Panc1 (cell line): ENCODE measurements around the gene CRB2. TPM values are rescaled to one million over a fixed set of nuclear protein-coding genes. Genes with fewer than 3 reads are reported as not detected.

ENCODE experiments used
- ATAC-seq: fragments of 200-7000 bp; cut with Tn5 transposase; 2 replicates; pipeline ENCODE4 v1.9.1; 2020; ENCODE audit warnings: mild to moderate bottlenecking, moderate library complexity
- BruUV-seq: library from RNA; stranded (reverse); fragments of 400-500 nt; replicated peaks from 2 replicates; lab custom pipeline; 2021; lab: Mats Ljungman, UMichigan
- CTCF ChIA-PET: fragments of 300-600 bp; sonication (Branson Sonifier 250); formaldehyde crosslinking; loops from one replicate; lab custom pipeline; 2022; ENCODE audit warnings: antibody characterized with exemption; lab: Charles Lee
- POLR2A ChIA-PET: fragments of 300-600 bp; sonication (Branson Sonifier 250); formaldehyde crosslinking; loops from one replicate; lab custom pipeline; 2022; ENCODE audit warnings: antibody characterized with exemption; lab: Charles Lee
- DNase-seq: peaks from one replicate; pipeline ENCODE4 v3.0.0-alpha.2; 2010; ENCODE audit warnings: low read depth, low spot score
- H3K27ac ChIP-seq: 2 replicates; pipeline ENCODE4 v1.5.1; 2011; ENCODE audit warnings: mild to moderate bottlenecking, low read length, inconsistent platforms
- H3K27me3 ChIP-seq: fragments of 200-500 bp; sonication (Bioruptor generic); 2 replicates; pipeline ENCODE4 v1.6.0; 2014; ENCODE audit warnings: low read length, inconsistent platforms; ENCODE audit not compliant: control insufficient read depth, insufficient read depth
- H3K36me3 ChIP-seq: fragments of 200-500 bp; sonication (Bioruptor generic); 2 replicates; pipeline ENCODE4 v1.5.1; 2014; ENCODE audit warnings: inconsistent platforms, mild to moderate bottlenecking, low read length, moderate library complexity; ENCODE audit not compliant: control insufficient read depth, insufficient read depth
- H3K4me1 ChIP-seq: 2 replicates; pipeline ENCODE4 v1.5.1; 2011; ENCODE audit warnings: inconsistent platforms, mild to moderate bottlenecking, low read length, moderate library complexity; ENCODE audit not compliant: control insufficient read depth, insufficient read depth
- H3K4me3 ChIP-seq, 2 experiments: 2 replicates each; pipeline ENCODE4 v1.5.1; 2011 to 2012; ENCODE audit warnings: low read depth in 2 of 2, low read length in 2 of 2, mild to moderate bottlenecking in 2 of 2, inconsistent platforms in 1 of 2, moderate library complexity in 1 of 2
- H3K9me3 ChIP-seq: fragments of 200-500 bp; sonication (Bioruptor generic); 2 replicates; pipeline ENCODE4 v1.5.1; 2014; ENCODE audit warnings: low read depth, mild to moderate bottlenecking, inconsistent platforms, low read length, moderate library complexity; ENCODE audit not compliant: control insufficient read depth, insufficient read depth
- POLR2AphosphoS5 ChIP-seq: IDR thresholded peaks from 2 replicates; pipeline ENCODE4 v1.6.1; 2012; ENCODE audit warnings: mild to moderate bottlenecking, low read depth, low read length, moderate library complexity
- SIN3A ChIP-seq: IDR thresholded peaks from 2 replicates; pipeline ENCODE4 v1.6.1; 2012; ENCODE audit warnings: low read depth, mild to moderate bottlenecking, low read length, moderate library complexity, borderline replicate concordance; ENCODE audit not compliant: insufficient read depth
- TCF7L2 ChIP-seq: IDR thresholded peaks from 2 replicates; pipeline ENCODE4 v1.6.1; 2011; ENCODE audit warnings: mild to moderate bottlenecking, low read depth, low read length, inconsistent platforms
- in situ Hi-C: cut with HindIII; loops from 2 replicates; pipeline ENCODE4 v1.10.0; 2016; ENCODE audit warnings: low sequenced_read_pairs, low pct_unique_long_range_greater_than_20kb
- intact Hi-C: fragments of 100-400 bp; cut with micrococcal nuclease; formaldehyde crosslinking; loops from one replicate; pipeline ENCODE4 v1.10.0; 2022; ENCODE audit not compliant: unreplicated experiment
- total RNA-seq: library from RNA; stranded (reverse); gene quantifications from one replicate; pipeline ENCODE4 v1.2.1, GENCODE V29; 2021; ENCODE audit not compliant: unreplicated experiment
- TF ChIP-seq, protein P1 (sequence below): fragments of 450-650 bp; IDR thresholded peaks from 2 replicates; pipeline ENCODE4 v1.5.1; 2017; ENCODE audit warnings: mild to moderate bottlenecking
- TF ChIP-seq, protein P2 (sequence below), 2 experiments: IDR thresholded peaks; 2 replicates each; pipeline ENCODE4 v1.6.1; 2011 to 2012; ENCODE audit warnings: low read depth in 2 of 2, control low read depth in 1 of 2, low read length in 1 of 2, mild to moderate bottlenecking in 1 of 2, moderate library complexity in 1 of 2; ENCODE audit not compliant: insufficient read depth in 1 of 2

Gene CRB2
- total RNA-seq, 1 experiment from 2014 or later, result 0.05 TPM

DNA sequence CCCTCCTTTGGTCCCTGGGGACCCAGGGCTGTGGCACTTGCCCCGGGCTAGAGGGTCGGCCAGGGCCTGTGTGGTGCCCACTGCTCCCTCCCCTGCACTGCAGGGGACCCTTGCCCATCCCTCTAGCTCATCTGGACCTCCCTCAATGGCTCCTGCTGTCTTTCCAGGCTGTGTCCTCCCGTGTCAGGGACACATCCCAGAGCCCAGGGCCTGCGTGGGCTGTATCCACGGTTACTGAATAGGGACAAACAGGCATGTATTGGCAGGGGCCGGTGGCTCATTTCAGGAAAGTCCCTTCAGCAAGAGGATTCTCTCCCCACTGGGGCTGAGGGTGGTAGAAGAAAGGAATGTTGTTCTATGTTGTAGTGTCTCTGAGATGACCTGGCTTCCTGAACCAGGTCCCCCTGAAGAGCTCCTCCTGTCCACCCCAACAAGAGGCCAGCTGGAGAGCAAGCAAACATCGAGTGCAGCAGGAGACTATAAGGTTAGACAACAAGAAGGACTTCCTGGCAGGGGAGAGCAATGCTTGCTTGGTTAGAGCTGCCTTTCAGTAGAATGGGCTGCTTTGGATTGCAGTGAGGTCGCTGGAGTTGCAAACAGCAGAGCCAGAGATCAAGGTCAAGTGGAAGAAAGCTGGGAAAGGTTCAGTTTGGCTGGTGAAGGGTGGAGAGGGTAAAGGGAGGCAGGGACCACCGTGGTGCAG is 1.0 kb upstream of the CRB2 start:
- in situ Hi-C loops, result no loop called here
- POLR2A ChIA-PET, result interaction anchor here (0.6 kb wide), 1 partner anchor 33 kb away, joined by 12 read pairs; no protein-coding TSS in a partner anchor

DNA sequence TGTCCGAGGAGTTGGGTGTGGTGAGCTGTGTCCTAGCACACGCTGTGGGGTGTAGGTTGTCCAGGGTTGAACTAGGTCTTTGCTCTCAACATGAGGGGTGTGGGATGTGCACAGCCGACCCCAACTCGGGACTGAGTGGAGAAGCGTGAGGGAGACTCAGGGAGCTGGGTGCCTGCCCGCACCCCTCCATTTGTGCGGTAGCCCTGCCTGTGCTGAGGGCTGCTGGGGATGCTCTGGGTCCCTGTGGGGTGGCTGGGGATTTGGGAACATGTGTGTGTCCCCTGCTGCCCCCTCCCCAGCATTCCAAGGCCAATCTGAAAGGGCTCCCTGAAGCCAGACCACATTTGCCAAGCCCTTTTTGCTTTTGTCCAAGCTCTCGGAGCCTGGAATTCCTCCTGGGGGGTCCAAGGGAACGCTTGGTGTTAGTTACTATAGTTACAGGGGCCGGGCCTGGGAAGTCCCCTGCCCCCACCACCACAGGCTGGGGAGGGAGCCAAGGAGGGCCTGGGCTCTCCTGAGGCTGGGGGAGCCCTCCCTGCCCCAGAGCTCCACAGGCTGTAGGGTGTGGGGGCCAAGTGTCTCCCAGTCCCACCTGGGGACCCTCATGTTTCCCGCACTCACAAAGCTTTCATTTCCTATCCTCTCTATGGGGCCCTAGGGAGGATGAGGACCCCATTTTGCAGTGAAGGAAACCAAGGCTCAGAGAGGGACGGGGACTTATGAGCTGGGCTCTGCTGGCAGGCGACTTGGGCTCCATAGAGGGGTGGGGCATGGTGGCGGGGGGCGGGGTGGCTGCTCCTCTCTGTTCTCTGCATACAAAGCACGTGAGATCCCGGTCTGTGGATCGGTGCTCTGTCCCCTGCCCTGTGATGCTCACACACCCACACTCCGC is 1.1 kb downstream of the CRB2 start:
- no peak for DNase-seq
- ChIA-PET POLR2A (no interaction called here), CTCF (no interaction called here)
- intact Hi-C loops, result no loop called here
- ATAC-seq, result no peak
- in situ Hi-C loops, result no loop called here
- Histone ChIP-seq H3K36me3 (no peaks in the 10 kb centered on the region), H3K4me3 (no peak overlapping the region), H3K4me1 (0 out of 2 replicates have a peak, but pooled peaks cover 4% of the 10 kb centered on the region), H3K27me3 (no peaks in the 10 kb centered on the region), H3K27ac (no peak overlapping the region), H3K9me3 (no peaks in the 10 kb centered on the region)
- no peak for TF ChIP-seq POLR2AphosphoS5
- no peak for TF ChIP-seq SIN3A
- TF ChIP-seq, protein P1, sequence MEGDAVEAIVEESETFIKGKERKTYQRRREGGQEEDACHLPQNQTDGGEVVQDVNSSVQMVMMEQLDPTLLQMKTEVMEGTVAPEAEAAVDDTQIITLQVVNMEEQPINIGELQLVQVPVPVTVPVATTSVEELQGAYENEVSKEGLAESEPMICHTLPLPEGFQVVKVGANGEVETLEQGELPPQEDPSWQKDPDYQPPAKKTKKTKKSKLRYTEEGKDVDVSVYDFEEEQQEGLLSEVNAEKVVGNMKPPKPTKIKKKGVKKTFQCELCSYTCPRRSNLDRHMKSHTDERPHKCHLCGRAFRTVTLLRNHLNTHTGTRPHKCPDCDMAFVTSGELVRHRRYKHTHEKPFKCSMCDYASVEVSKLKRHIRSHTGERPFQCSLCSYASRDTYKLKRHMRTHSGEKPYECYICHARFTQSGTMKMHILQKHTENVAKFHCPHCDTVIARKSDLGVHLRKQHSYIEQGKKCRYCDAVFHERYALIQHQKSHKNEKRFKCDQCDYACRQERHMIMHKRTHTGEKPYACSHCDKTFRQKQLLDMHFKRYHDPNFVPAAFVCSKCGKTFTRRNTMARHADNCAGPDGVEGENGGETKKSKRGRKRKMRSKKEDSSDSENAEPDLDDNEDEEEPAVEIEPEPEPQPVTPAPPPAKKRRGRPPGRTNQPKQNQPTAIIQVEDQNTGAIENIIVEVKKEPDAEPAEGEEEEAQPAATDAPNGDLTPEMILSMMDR, result no peak
- TF ChIP-seq, protein P2, sequence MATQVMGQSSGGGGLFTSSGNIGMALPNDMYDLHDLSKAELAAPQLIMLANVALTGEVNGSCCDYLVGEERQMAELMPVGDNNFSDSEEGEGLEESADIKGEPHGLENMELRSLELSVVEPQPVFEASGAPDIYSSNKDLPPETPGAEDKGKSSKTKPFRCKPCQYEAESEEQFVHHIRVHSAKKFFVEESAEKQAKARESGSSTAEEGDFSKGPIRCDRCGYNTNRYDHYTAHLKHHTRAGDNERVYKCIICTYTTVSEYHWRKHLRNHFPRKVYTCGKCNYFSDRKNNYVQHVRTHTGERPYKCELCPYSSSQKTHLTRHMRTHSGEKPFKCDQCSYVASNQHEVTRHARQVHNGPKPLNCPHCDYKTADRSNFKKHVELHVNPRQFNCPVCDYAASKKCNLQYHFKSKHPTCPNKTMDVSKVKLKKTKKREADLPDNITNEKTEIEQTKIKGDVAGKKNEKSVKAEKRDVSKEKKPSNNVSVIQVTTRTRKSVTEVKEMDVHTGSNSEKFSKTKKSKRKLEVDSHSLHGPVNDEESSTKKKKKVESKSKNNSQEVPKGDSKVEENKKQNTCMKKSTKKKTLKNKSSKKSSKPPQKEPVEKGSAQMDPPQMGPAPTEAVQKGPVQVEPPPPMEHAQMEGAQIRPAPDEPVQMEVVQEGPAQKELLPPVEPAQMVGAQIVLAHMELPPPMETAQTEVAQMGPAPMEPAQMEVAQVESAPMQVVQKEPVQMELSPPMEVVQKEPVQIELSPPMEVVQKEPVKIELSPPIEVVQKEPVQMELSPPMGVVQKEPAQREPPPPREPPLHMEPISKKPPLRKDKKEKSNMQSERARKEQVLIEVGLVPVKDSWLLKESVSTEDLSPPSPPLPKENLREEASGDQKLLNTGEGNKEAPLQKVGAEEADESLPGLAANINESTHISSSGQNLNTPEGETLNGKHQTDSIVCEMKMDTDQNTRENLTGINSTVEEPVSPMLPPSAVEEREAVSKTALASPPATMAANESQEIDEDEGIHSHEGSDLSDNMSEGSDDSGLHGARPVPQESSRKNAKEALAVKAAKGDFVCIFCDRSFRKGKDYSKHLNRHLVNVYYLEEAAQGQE (IDR thresholded peaks at IDR 0.05; ENCODE audit: insufficient read depth in 1 of 2, low read depth in 2 of 2, low read length in 1 of 2), result no peak
- no peak for TF ChIP-seq TCF7L2
- no TSS peak for BruUV-seq

More for the DNA sequence above, 1.0 kb upstream of the CRB2 start:
- no peaks in the 10 kb centered on the region for H3K36me3 ChIP-seq
- no peak overlapping the region for H3K27ac ChIP-seq
- BruUV-seq, result no TSS peak
- H3K4me3 ChIP-seq, result no peak overlapping the region
- H3K9me3 ChIP-seq, result no peaks in the 10 kb centered on the region
- ATAC-seq (no peak), DNase-seq (no peak)
- CTCF ChIA-PET, result interaction anchor here (0.6 to 2.1 kb wide), 4 partner anchors 29 to 1873 kb away, joined by 3 to 10 read pairs (median 4); no protein-coding TSS in a partner anchor
- intact Hi-C loops, result loop anchor here (2.0 to 5.0 kb wide), 2 partner anchors 30 to 273 kb away; no protein-coding TSS in a partner anchor
- no peaks in the 10 kb centered on the region for H3K4me1 ChIP-seq
- no peaks in the 10 kb centered on the region for H3K27me3 ChIP-seq
- no peak for TF ChIP-seq POLR2AphosphoS5
- TF ChIP-seq SIN3A, result no peak
- TF ChIP-seq, protein P1, result no peak
- TF ChIP-seq, protein P2 (IDR thresholded peaks at IDR 0.05; ENCODE audit: insufficient read depth in 1 of 2, low read depth in 2 of 2, low read length in 1 of 2), result no peak
- no peak for TF ChIP-seq TCF7L2
